ENCODE data around the gene KISS1R. TPM values are rescaled to one million over a fixed set of nuclear protein-coding genes. Genes with fewer than 3 reads are reported as not detected.

The KISS1R gene
- total and polyA plus RNA-seq, 2 donors from 2014 or later: 0.69 TPM; not detected in 1

- no peak for FAIRE-seq
- Histone ChIP-seq H3K9me3 (ENCODE audit: control insufficient read depth in 2 of 3, insufficient read depth in 1 of 3, low read length in 3 of 3) (no peaks in the 10 kb centered on the region), H3K36me3 (ENCODE audit: control insufficient read depth in 2 of 3, insufficient read depth in 3 of 3, low read length in 3 of 3) (no peaks in the 10 kb centered on the region), H3K27me3 (ENCODE audit: control insufficient read depth, insufficient read depth, low read length) (no peaks in the 10 kb centered on the region), H3K4me1 (ENCODE audit: control insufficient read depth in 2 of 3, insufficient read depth in 2 of 3, low read depth in 1 of 3, low read length in 3 of 3) (peaks cover 0 to 3% (median 2%) of the 10 kb centered on the region in 3 donors), H3K27ac (ENCODE audit: low read depth in 2 of 2, low read length in 2 of 2) (no peak overlapping the region), H3K4me3 (ENCODE audit: low read length in 3 of 3) (no peak overlapping the region), H3K9ac (ENCODE audit: low read length in 3 of 3) (no peak overlapping the region)
- TF ChIP-seq CTCF (IDR thresholded peaks at IDR 0.05; ENCODE audit: borderline replicate concordance, extremely low read depth, insufficient read depth): no peak
- intact Hi-C loops (cut with DNase I): no loop called here
- DNase-seq: peak in 1 of 5 donors; percentile 62
Measured at GRCh38 chr19:911197-912033, 5.7 kb upstream of the KISS1R start.

- DNase-seq (peak in 2 of 5 donors; percentile 75 to 86), FAIRE-seq (no peak)
- Histone ChIP-seq H3K9ac (ENCODE audit: low read length in 3 of 3) (peak overlapping the region in 1 of 3 donors; percentile 30), H3K27me3 (ENCODE audit: control insufficient read depth, insufficient read depth, low read length) (no peaks in the 10 kb centered on the region), H3K9me3 (ENCODE audit: control insufficient read depth in 2 of 3, insufficient read depth in 1 of 3, low read length in 3 of 3) (no peaks in the 10 kb centered on the region), H3K36me3 (ENCODE audit: control insufficient read depth in 2 of 3, insufficient read depth in 3 of 3, low read length in 3 of 3) (no peaks in the 10 kb centered on the region), H3K4me1 (ENCODE audit: control insufficient read depth in 2 of 3, insufficient read depth in 2 of 3, low read depth in 1 of 3, low read length in 3 of 3) (peaks cover 0 to 5% (median 3%) of the 10 kb centered on the region in 3 donors), H3K27ac (ENCODE audit: low read depth in 2 of 2, low read length in 2 of 2) (peak overlapping the region in 1 of 2 donors; percentile 81), H3K4me3 (ENCODE audit: low read length in 3 of 3) (peak overlapping the region; percentile 55 to 69 (median 65))
- no peak for TF ChIP-seq CTCF (IDR thresholded peaks at IDR 0.05; ENCODE audit: borderline replicate concordance, extremely low read depth, insufficient read depth)
- intact Hi-C loops (cut with DNase I): no loop called here
Measured at GRCh38 chr19:912181-913079, 4.7 kb upstream of the KISS1R start.

GRCh38 chr19:913080-913748 lies 3.9 kb upstream of the KISS1R start, which contains the start of gene R3HDM4:
Gene R3HDM4 (minus strand): TSS chr19:913219. CDS start chr19:913157, 62 bp downstream.
- Histone ChIP-seq H3K4me1 (ENCODE audit: control insufficient read depth in 2 of 3, insufficient read depth in 2 of 3, low read depth in 1 of 3, low read length in 3 of 3) (peaks cover 0 to 7% (median 3%) of the 10 kb centered on the region in 3 donors), H3K4me3 (ENCODE audit: low read length in 3 of 3) (peak within 1 kb of the TSS; percentile 68 to 72 (median 69)), H3K27me3 (ENCODE audit: control insufficient read depth, insufficient read depth, low read length) (peaks cover 2% of the 10 kb centered on the region), H3K27ac (ENCODE audit: low read depth in 2 of 2, low read length in 2 of 2) (peak within 1 kb of the TSS; percentile 78 to 90), H3K9ac (ENCODE audit: low read length in 3 of 3) (peak within 1 kb of the TSS; percentile 30 to 95 (median 91)), H3K9me3 (ENCODE audit: control insufficient read depth in 2 of 3, insufficient read depth in 1 of 3, low read length in 3 of 3) (no peaks in the 10 kb centered on the region), H3K36me3 (ENCODE audit: control insufficient read depth in 2 of 3, insufficient read depth in 3 of 3, low read length in 3 of 3) (no peaks in the 10 kb centered on the region)
- FAIRE-seq: no peak
- intact Hi-C loops (cut with DNase I): no loop called here
- peak; percentile 68 to 94 (median 81) for DNase-seq
- TF ChIP-seq CTCF (IDR thresholded peaks at IDR 0.05; ENCODE audit: borderline replicate concordance, extremely low read depth, insufficient read depth): no peak
